ENCODE results near the gene HIP1. TPM values are rescaled to one million over a fixed set of nuclear protein-coding genes. Genes with fewer than 3 reads are reported as not detected.
"Not testable (repeated sequence)": the region's sequence is repeated elsewhere in the genome, so short reads cannot be mapped to it uniquely, and the experiment has no call there.

The HIP1 gene
- total RNA-seq (10.7 TPM), polyA plus RNA-seq (1 to 10 TPM in 1 of 4 donors, under 1 TPM in 3; 0.29 to 1.5 (median 0.70) TPM)

DNA sequence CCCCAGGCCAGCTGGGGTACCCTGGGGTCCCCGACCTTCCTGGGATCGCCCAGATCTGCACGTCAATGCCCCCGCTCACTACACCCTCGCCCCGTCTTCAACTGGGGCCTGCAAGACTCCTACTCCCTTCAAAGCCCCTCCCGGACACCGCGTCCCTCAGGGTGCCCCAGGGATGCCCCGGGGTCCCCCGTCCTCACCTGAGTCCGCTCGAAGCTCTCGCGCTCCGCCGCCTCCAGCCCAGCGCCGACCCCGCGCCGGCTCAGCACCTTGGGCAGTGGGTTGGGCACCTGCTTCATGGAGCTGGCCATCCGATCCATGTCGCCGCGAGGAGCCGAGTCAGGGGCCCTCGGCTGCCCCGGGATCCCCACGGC, at the start of gene HIP1:
TSS of gene HIP1 (minus strand) at position 338 of the 371 bp plus-strand sequence. CDS start at position 317, 21 bp downstream.
- no peaks in the 10 kb centered on the region for H3K9me3 ChIP-seq (ENCODE audit: control insufficient read depth in 2 of 2, low read length in 2 of 2)
- Mint-ChIP-seq H3K36me3 (no peaks in the 10 kb centered on the region), H3K9me3 (no peaks in the 10 kb centered on the region), H3K27me3 (peaks cover 11% of the 10 kb centered on the region), H3K4me1 (peaks cover 0 to 21% (median 9%) of the 10 kb centered on the region in 4 donors), H3K27ac (peak within 1 kb of the TSS; percentile 93 to 98 (median 95)), H3K4me3 (peak within 1 kb of the TSS; percentile 85 to 99 (median 98))
- H3K4me1 ChIP-seq (ENCODE audit: control insufficient read depth, insufficient read depth, low read length, poor library complexity, severe bottlenecking), result peaks cover 19% of the 10 kb centered on the region
- no peak for ATAC-seq (ENCODE audit: low read depth in 2 of 2)
- peak within 1 kb of the TSS; percentile 88 for H3K27ac ChIP-seq (ENCODE audit: insufficient read depth, low read length, poor library complexity, severe bottlenecking)
- DNase-seq, result no peak
- peak within 1 kb of the TSS; percentile 71 for H3K4me3 ChIP-seq (ENCODE audit: low read depth, low read length)
- H3K27me3 ChIP-seq (ENCODE audit: control insufficient read depth, insufficient read depth, low read length), result no peaks in the 10 kb centered on the region
- H3K36me3 ChIP-seq (ENCODE audit: control insufficient read depth, insufficient read depth, low read length), result no peaks in the 10 kb centered on the region

DNA sequence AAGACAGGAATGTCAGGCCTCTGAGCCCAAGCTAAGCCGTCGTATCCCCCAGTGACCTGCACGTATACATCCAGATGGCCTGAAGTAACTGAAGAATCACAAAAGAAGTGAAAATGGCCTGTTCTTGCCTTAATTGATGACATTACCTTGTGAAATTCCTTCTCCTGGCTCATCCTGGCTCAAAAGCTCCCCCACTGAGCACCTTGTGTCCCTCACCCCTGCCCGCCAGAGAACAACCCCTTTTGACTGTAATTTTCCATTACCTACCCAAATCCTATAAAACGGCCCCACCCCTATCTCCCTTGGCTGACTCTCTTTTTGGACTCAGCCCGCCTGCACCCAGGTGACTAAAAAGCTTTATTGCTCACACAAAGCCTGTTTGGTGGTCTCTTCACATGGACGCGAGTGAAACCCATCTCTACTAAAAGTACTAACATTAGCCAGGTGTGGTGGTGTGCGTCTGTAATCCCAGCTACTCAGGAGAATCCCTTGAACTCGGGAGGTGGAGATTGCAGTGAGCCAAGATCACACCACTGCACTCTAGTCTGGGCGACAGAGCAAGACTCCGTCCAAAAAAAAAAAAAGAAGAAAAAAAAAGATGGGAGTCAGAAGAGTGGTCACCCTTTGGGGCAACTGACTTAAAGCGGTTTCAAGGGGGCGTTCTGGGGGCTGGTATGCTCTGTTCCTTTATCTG, 49.6 kb upstream of the HIP1 start:
- H3K27me3 Mint-ChIP-seq; H3K4me1 Mint-ChIP-seq; H3K27me3 ChIP-seq (ENCODE audit: control insufficient read depth, insufficient read depth, low read length); ATAC-seq (ENCODE audit: low read depth in 2 of 2); H3K4me3 ChIP-seq (ENCODE audit: low read depth, low read length); H3K4me1 ChIP-seq (ENCODE audit: control insufficient read depth, insufficient read depth, low read length, poor library complexity, severe bottlenecking); H3K27ac Mint-ChIP-seq; H3K36me3 Mint-ChIP-seq; H3K36me3 ChIP-seq (ENCODE audit: control insufficient read depth, insufficient read depth, low read length); DNase-seq; H3K9me3 ChIP-seq (ENCODE audit: control insufficient read depth in 2 of 2, low read length in 2 of 2); H3K27ac ChIP-seq (ENCODE audit: insufficient read depth, low read length, poor library complexity, severe bottlenecking); H3K9me3 Mint-ChIP-seq; H3K4me3 Mint-ChIP-seq: not testable (repeated sequence)

DNA sequence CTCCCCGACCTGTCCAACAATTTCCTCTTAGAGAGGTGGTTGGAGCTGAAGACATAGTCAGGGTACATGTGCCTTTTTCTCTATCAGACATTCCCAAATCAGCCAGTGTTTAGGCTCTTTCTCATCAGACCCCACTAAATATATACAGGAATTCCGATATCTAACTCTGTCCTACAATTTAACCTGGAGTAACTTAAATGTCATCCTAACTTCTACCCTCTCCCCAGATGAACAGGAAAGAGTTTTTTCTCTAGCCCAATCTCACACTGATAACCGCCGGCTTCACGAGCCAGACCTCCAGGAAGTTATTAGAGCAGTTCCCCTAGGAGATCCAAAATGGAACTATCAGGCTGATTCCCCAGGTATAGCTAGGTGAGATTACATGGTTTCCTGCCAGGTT, 44.3 kb upstream of the HIP1 start:
- H3K9me3 ChIP-seq (ENCODE audit: control insufficient read depth in 2 of 2, low read length in 2 of 2); H3K4me1 ChIP-seq (ENCODE audit: control insufficient read depth, insufficient read depth, low read length, poor library complexity, severe bottlenecking); H3K4me1 Mint-ChIP-seq; ATAC-seq (ENCODE audit: low read depth in 2 of 2); H3K4me3 ChIP-seq (ENCODE audit: low read depth, low read length); H3K9me3 Mint-ChIP-seq; H3K27me3 ChIP-seq (ENCODE audit: control insufficient read depth, insufficient read depth, low read length); DNase-seq; H3K4me3 Mint-ChIP-seq; H3K36me3 Mint-ChIP-seq; H3K36me3 ChIP-seq (ENCODE audit: control insufficient read depth, insufficient read depth, low read length); H3K27ac ChIP-seq (ENCODE audit: insufficient read depth, low read length, poor library complexity, severe bottlenecking): not testable (repeated sequence)
- peaks cover 27% of the 10 kb centered on the region for H3K27me3 Mint-ChIP-seq
- H3K27ac Mint-ChIP-seq, result peak overlapping the region in 1 of 3 donors; percentile 0

DNA sequence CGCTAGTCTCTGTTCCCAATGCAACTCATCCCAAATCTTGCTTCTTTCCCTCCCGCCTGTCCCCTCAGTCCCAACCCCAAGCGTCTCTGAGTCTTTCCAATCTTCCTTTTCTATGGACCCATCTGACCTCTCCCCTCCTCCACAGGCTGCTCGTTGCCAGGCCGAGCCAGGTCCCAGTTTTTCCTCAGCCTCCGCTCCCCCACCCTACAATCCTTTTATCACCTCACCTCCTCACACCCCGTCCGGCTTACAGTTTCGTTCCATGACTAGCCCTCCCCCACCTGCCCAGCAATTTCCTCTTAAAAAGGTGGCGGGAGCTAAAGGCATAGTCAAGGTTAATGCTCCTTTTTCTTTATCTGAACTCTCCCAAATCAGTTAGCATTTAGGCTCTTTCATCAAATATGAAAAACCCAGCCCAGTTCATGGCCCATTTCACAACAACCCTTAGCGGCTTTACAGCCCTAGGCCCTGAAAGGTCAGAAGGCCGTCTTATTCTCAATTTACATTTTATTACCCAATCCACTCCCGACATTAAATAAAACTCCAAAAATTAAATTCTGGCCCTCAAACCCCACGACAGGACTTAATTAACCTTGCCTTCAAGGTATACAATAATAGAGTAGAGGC, 42.0 kb upstream of the HIP1 start:
- H3K9me3 Mint-ChIP-seq; H3K4me3 ChIP-seq (ENCODE audit: low read depth, low read length); H3K36me3 ChIP-seq (ENCODE audit: control insufficient read depth, insufficient read depth, low read length); H3K9me3 ChIP-seq (ENCODE audit: control insufficient read depth in 2 of 2, low read length in 2 of 2); H3K27ac ChIP-seq (ENCODE audit: insufficient read depth, low read length, poor library complexity, severe bottlenecking); H3K4me1 ChIP-seq (ENCODE audit: control insufficient read depth, insufficient read depth, low read length, poor library complexity, severe bottlenecking); DNase-seq; H3K4me3 Mint-ChIP-seq; ATAC-seq (ENCODE audit: low read depth in 2 of 2); H3K27me3 ChIP-seq (ENCODE audit: control insufficient read depth, insufficient read depth, low read length); H3K36me3 Mint-ChIP-seq: not testable (repeated sequence)
- H3K27ac Mint-ChIP-seq, result peak overlapping the region in 2 of 3 donors; percentile 34 to 85
- peaks cover 0 to 18% (median 10%) of the 10 kb centered on the region in 4 donors for H3K4me1 Mint-ChIP-seq
- H3K27me3 Mint-ChIP-seq, result peaks cover 32% of the 10 kb centered on the region

DNA sequence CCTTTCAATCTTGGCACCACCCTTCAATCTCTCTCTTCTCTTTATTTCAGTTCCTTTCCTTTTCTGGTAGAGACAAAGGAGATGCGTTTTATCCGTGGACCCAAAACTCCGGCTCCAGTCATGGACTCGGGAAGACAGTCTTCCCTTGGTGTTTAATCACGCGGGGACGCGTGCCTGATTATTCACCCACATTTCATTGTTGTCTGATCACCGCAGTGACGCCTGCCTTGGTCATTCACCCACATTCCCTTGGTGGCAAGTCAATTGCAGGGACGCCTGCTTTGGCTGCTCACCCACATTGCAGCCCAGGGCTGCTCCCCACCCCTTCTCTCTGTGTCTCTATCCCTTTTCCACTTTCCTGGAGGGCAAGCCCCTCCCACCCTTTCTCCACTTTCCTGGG, 40.8 kb upstream of the HIP1 start:
- not testable (repeated sequence) for H3K4me3 ChIP-seq (ENCODE audit: low read depth, low read length); H3K27ac ChIP-seq (ENCODE audit: insufficient read depth, low read length, poor library complexity, severe bottlenecking); H3K36me3 ChIP-seq (ENCODE audit: control insufficient read depth, insufficient read depth, low read length); H3K36me3 Mint-ChIP-seq; H3K4me3 Mint-ChIP-seq; H3K4me1 ChIP-seq (ENCODE audit: control insufficient read depth, insufficient read depth, low read length, poor library complexity, severe bottlenecking); H3K27me3 ChIP-seq (ENCODE audit: control insufficient read depth, insufficient read depth, low read length); H3K9me3 Mint-ChIP-seq; H3K9me3 ChIP-seq (ENCODE audit: control insufficient read depth in 2 of 2, low read length in 2 of 2); DNase-seq; ATAC-seq (ENCODE audit: low read depth in 2 of 2)
- H3K27me3 Mint-ChIP-seq, result peaks cover 32% of the 10 kb centered on the region
- peak overlapping the region in 1 of 3 donors; percentile 64 for H3K27ac Mint-ChIP-seq
- peaks cover 0 to 19% (median 11%) of the 10 kb centered on the region in 4 donors for H3K4me1 Mint-ChIP-seq

DNA sequence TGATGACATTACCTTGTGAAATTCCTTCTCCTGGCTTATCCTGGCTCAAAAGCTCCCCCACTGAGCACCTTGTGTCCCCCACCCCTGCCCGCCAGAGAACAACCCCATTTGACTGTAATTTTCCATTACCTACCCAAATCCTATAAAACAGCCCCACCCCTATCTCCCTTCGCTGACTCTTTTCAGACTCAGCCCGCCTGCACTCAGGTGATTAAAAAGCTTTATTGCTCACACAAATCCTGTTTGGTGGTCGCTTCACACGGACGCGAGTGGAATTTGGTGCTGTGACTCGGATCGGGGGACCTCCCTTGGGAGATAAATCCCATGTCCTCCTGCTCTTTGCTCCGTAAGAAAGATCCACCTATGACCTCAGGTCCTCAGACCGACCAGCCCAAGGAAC, 40.3 kb upstream of the HIP1 start:
- H3K27ac ChIP-seq (ENCODE audit: insufficient read depth, low read length, poor library complexity, severe bottlenecking); H3K4me1 ChIP-seq (ENCODE audit: control insufficient read depth, insufficient read depth, low read length, poor library complexity, severe bottlenecking); H3K36me3 Mint-ChIP-seq; H3K4me3 Mint-ChIP-seq; ATAC-seq (ENCODE audit: low read depth in 2 of 2); H3K27me3 ChIP-seq (ENCODE audit: control insufficient read depth, insufficient read depth, low read length); H3K36me3 ChIP-seq (ENCODE audit: control insufficient read depth, insufficient read depth, low read length); H3K9me3 ChIP-seq (ENCODE audit: control insufficient read depth in 2 of 2, low read length in 2 of 2); DNase-seq; H3K9me3 Mint-ChIP-seq; H3K4me3 ChIP-seq (ENCODE audit: low read depth, low read length): not testable (repeated sequence)
- Mint-ChIP-seq H3K27ac (peak overlapping the region in 1 of 3 donors; percentile 64), H3K4me1 (peaks cover 0 to 19% (median 11%) of the 10 kb centered on the region in 4 donors), H3K27me3 (peaks cover 32% of the 10 kb centered on the region)

DNA sequence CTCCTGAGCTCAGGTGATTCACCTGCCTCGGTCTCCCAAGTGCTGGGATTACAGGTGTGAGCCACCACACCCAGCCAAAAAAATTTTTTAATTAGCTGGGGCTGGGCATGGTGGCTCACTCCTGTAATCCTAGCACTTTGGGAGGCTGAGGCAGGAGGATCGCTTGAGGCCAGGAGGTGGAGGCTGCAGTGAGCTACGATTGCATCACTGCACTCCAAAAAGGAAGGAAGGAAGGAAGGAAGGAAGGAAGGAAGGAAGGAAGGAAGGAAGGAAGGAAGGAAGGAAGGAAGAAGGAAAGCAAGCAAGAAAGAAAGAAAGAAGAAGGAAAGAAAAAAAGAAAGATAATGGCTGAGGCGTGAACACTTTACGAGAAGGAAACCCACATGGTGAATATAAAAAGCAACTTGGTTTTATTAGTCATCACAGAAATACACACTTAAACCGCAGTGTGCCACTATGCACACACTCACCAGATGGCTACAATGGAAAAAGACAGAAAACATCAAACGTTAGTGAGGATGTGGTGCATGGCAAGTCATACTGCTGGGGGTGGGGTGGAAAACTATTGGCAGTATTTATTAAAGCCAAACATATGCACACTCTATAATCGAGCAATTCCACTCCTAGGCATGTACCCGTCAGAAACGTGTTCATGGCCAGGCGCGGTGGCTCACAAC, 37.7 kb upstream of the HIP1 start:
- H3K4me1 Mint-ChIP-seq, result peaks cover 0 to 19% (median 11%) of the 10 kb centered on the region in 4 donors
- no peak overlapping the region for H3K4me3 ChIP-seq (ENCODE audit: low read depth, low read length)
- no peaks in the 10 kb centered on the region for H3K36me3 ChIP-seq (ENCODE audit: control insufficient read depth, insufficient read depth, low read length)
- H3K4me1 ChIP-seq (ENCODE audit: control insufficient read depth, insufficient read depth, low read length, poor library complexity, severe bottlenecking), result peaks cover 2% of the 10 kb centered on the region
- peak overlapping the region in 2 of 4 donors; percentile 5 to 40 for H3K4me3 Mint-ChIP-seq
- no peak overlapping the region for H3K27ac ChIP-seq (ENCODE audit: insufficient read depth, low read length, poor library complexity, severe bottlenecking)
- H3K27me3 ChIP-seq (ENCODE audit: control insufficient read depth, insufficient read depth, low read length), result no peaks in the 10 kb centered on the region
- no peaks in the 10 kb centered on the region for H3K36me3 Mint-ChIP-seq
- H3K9me3 Mint-ChIP-seq, result no peaks in the 10 kb centered on the region
- peaks cover 23% of the 10 kb centered on the region for H3K27me3 Mint-ChIP-seq
- peak; percentile 83 to 84 for ATAC-seq (ENCODE audit: low read depth in 2 of 2)
- H3K9me3 ChIP-seq (ENCODE audit: control insufficient read depth in 2 of 2, low read length in 2 of 2), result no peaks in the 10 kb centered on the region
- DNase-seq, result peak in 2 of 3 donors; percentile 31 to 76
- H3K27ac Mint-ChIP-seq, result no peak overlapping the region

All from CD4-positive, CD25-positive, alpha-beta regulatory T cell (primary cell).